Osteocyte (in vitro differentiated cells): ENCODE data around the gene ZNF281. TPM values are rescaled to one million over a fixed set of nuclear protein-coding genes. Genes with fewer than 3 reads are reported as not detected.

Source experiments
- DNase-seq: peaks from one replicate; pipeline ENCODE4 v3.0.0; 2021; ENCODE audit warnings: mixed read lengths; ENCODE audit not compliant: unreplicated experiment; ENCODE audit errors: extremely low spot score
- H3K27ac Mint-ChIP-seq: one replicate; pipeline ENCODE4 v1.8.0; 2021; ENCODE audit warnings: mild to moderate bottlenecking, mixed read lengths; ENCODE audit not compliant: unreplicated experiment
- H3K27me3 Mint-ChIP-seq: one replicate; pipeline ENCODE4 v1.8.0; 2021; ENCODE audit warnings: mixed read lengths; ENCODE audit not compliant: unreplicated experiment
- H3K36me3 Mint-ChIP-seq: one replicate; pipeline ENCODE4 v1.8.0; 2021; ENCODE audit warnings: mixed read lengths; ENCODE audit not compliant: unreplicated experiment
- H3K4me1 Mint-ChIP-seq: one replicate; pipeline ENCODE4 v1.8.0; 2021; ENCODE audit warnings: mixed read lengths; ENCODE audit not compliant: unreplicated experiment
- H3K4me3 Mint-ChIP-seq: one replicate; pipeline ENCODE4 v1.8.0; 2021; ENCODE audit warnings: mild to moderate bottlenecking, moderate library complexity, mixed read lengths; ENCODE audit not compliant: unreplicated experiment
- H3K9me3 Mint-ChIP-seq: one replicate; pipeline ENCODE4 v1.8.0; 2021; ENCODE audit warnings: mixed read lengths; ENCODE audit not compliant: unreplicated experiment
- CTCF ChIP-seq: fragments of 200-600 bp; sonication (generic); IDR thresholded peaks from 2 replicates; pipeline ENCODE4 v1.5.0; 2021; ENCODE audit warnings: antibody characterized with exemption, mild to moderate bottlenecking, moderate library complexity
- total RNA-seq: library from RNA; stranded (reverse); gene quantifications from 2 replicates; pipeline ENCODE4 v1.2.1, GENCODE V29; 2021

ZNF281 gene
- total RNA-seq, 1 donor from 2014 or later: 18.2 TPM

GRCh38 chr1:200369706-200370105 lies 40.1 kb downstream of the ZNF281 start:
- DNase-seq: peak; percentile 56
- Mint-ChIP-seq H3K27me3 (no peaks in the 10 kb centered on the region), H3K9me3 (no peaks in the 10 kb centered on the region), H3K4me3 (no peak overlapping the region), H3K27ac (no peak overlapping the region), H3K4me1 (peaks cover 50% of the 10 kb centered on the region), H3K36me3 (no peaks in the 10 kb centered on the region)
- no peak for TF ChIP-seq CTCF

GRCh38 chr1:200369131-200369530 lies 40.7 kb downstream of the ZNF281 start:
- TF ChIP-seq CTCF: no peak
- H3K9me3 Mint-ChIP-seq: no peaks in the 10 kb centered on the region
- peaks cover 50% of the 10 kb centered on the region for H3K4me1 Mint-ChIP-seq
- no peak overlapping the region for H3K4me3 Mint-ChIP-seq
- no peaks in the 10 kb centered on the region for H3K27me3 Mint-ChIP-seq
- H3K27ac Mint-ChIP-seq: no peak overlapping the region
- no peaks in the 10 kb centered on the region for H3K36me3 Mint-ChIP-seq
- peak; percentile 36 for DNase-seq

GRCh38 chr1:200368556-200368955 lies 41.3 kb downstream of the ZNF281 start:
- Mint-ChIP-seq H3K27me3 (no peaks in the 10 kb centered on the region), H3K27ac (peak overlapping the region; percentile 16), H3K36me3 (no peaks in the 10 kb centered on the region), H3K4me1 (peaks cover 46% of the 10 kb centered on the region), H3K4me3 (no peak overlapping the region), H3K9me3 (no peaks in the 10 kb centered on the region)
- peak; percentile 6 for DNase-seq
- TF ChIP-seq CTCF: no peak

GRCh38 chr1:200367841-200368534 lies 41.8 kb downstream of the ZNF281 start:
- H3K4me3 Mint-ChIP-seq: no peak overlapping the region
- no peaks in the 10 kb centered on the region for H3K9me3 Mint-ChIP-seq
- H3K36me3 Mint-ChIP-seq: no peaks in the 10 kb centered on the region
- H3K27ac Mint-ChIP-seq: peak overlapping the region; percentile 16
- no peak for TF ChIP-seq CTCF
- H3K4me1 Mint-ChIP-seq: peaks cover 41% of the 10 kb centered on the region
- H3K27me3 Mint-ChIP-seq: no peaks in the 10 kb centered on the region
- DNase-seq: peak; percentile 57

GRCh38 chr1:200366577-200367253 lies 43.1 kb downstream of the ZNF281 start:
- Mint-ChIP-seq H3K27ac (no peak overlapping the region), H3K27me3 (no peaks in the 10 kb centered on the region), H3K36me3 (no peaks in the 10 kb centered on the region), H3K4me1 (peaks cover 30% of the 10 kb centered on the region), H3K4me3 (no peak overlapping the region), H3K9me3 (no peaks in the 10 kb centered on the region)
- peak; percentile 15 for DNase-seq
- no peak for TF ChIP-seq CTCF
